ENCODE measurements around the gene CD300C.

DNA sequence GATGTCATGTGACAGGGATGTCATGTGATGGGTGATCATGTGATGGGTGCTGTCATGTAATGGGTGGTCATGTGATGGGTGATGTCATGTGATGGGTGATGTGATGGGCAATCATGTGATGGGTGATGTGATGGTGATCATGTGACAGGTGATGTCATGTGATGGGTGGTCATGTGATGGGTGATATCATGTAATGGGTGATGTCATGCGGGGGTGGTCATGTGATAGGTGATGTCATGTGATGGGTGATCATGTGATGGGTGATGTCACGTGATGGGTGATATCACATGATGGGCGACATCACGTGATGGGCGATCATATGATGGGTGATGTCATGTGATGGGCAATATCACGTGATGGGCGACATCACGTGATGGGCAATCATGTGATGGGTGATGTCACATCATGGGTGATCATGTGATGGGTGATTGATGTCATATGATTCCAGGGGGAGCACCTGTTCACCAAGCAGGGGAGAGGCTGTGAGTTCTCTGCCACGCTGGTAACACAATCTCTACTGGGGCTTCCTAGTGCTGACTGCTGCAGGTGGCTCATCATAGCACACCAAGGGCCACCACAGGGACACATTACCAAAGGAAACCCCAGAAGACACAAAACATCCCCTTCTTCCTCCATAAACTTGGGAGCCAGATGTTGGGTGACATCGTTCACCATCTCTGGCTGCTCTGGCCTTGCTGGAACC, 31.1 kb downstream of the CD300C start:
- no peak for TF ChIP-seq POLR2AphosphoS2 (IDR thresholded peaks at IDR 0.05; ENCODE audit: low read depth, low read length)
- TF ChIP-seq POLR2A (IDR thresholded peaks at IDR 0.05; ENCODE audit: low read depth, low read length) = no peak
- no peak for TF ChIP-seq SRF (IDR thresholded peaks at IDR 0.05; ENCODE audit: low read depth in 2 of 2, low read length in 2 of 2)

Measured in GM12878 (cell line).